HEK293 (cell line): ENCODE results near the gene PLEKHA5.

Source experiments
- HOXA7 ChIP-seq: sonication (generic); formaldehyde crosslinking; IDR thresholded peaks from 2 replicates; pipeline ENCODE4 v1.8.1; 2022; ENCODE audit warnings: missing genetic modification reagents, borderline replicate concordance
- SP2 ChIP-seq: fragments of 450-650 bp; formaldehyde crosslinking; IDR thresholded peaks from 2 replicates; pipeline ENCODE4 v1.5.1; 2016; ENCODE audit warnings: missing biosample characterization, missing genetic modification characterization
- ZBTB7A ChIP-seq: fragments of 450-650 bp; formaldehyde crosslinking; IDR thresholded peaks from 2 replicates; pipeline ENCODE4 v1.5.1; 2016; ENCODE audit warnings: low read depth, missing biosample characterization, missing genetic modification characterization
- ZBTB8A ChIP-seq: fragments of 450-650 bp; formaldehyde crosslinking; IDR thresholded peaks from 2 replicates; pipeline ENCODE4 v1.5.1; 2016; ENCODE audit warnings: missing biosample characterization, missing genetic modification characterization
- ZNF837 ChIP-seq: fragments of 450-650 bp; formaldehyde crosslinking; IDR thresholded peaks from 2 replicates; pipeline ENCODE4 v1.5.1; 2016; ENCODE audit warnings: missing biosample characterization, missing genetic modification characterization
- TF ChIP-seq, protein P1 (sequence below): fragments of 450-650 bp; formaldehyde crosslinking; IDR thresholded peaks from 2 replicates; pipeline ENCODE4 v1.5.1; 2016; ENCODE audit warnings: missing biosample characterization, missing genetic modification characterization
- TF ChIP-seq, protein P2 (sequence below): fragments of 450-650 bp; formaldehyde crosslinking; IDR thresholded peaks from 2 replicates; pipeline ENCODE4 v1.5.1; 2016; ENCODE audit warnings: missing biosample characterization, missing genetic modification characterization
- TF ChIP-seq, protein P3 (sequence below): fragments of 450-650 bp; formaldehyde crosslinking; IDR thresholded peaks from 2 replicates; pipeline ENCODE4 v1.5.1; 2017; ENCODE audit warnings: missing biosample characterization, missing genetic modification characterization

DNA sequence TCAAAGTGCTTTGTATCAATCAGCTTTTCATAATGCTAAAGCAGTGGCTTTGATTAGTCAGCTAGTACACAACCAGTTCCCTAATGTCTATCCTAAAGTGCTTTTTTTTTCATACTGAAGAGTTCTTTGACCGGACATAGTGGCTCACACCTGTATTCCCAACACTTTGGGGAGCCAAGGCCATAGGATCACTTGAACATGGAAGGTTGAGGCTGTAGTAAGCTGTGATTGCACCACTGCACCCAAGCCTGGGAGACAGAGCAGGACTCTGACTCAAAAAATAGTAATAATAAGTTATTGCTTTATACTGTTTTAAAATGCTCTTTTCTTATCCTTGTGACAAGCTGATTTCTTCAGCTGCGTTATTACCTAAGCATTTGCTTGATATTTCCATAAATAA lies 155.1 kb downstream of the PLEKHA5 start:
- TF ChIP-seq, protein P1, sequence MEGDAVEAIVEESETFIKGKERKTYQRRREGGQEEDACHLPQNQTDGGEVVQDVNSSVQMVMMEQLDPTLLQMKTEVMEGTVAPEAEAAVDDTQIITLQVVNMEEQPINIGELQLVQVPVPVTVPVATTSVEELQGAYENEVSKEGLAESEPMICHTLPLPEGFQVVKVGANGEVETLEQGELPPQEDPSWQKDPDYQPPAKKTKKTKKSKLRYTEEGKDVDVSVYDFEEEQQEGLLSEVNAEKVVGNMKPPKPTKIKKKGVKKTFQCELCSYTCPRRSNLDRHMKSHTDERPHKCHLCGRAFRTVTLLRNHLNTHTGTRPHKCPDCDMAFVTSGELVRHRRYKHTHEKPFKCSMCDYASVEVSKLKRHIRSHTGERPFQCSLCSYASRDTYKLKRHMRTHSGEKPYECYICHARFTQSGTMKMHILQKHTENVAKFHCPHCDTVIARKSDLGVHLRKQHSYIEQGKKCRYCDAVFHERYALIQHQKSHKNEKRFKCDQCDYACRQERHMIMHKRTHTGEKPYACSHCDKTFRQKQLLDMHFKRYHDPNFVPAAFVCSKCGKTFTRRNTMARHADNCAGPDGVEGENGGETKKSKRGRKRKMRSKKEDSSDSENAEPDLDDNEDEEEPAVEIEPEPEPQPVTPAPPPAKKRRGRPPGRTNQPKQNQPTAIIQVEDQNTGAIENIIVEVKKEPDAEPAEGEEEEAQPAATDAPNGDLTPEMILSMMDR (tag by site-specific recombination): no peak
- TF ChIP-seq ZNF837 (no peak), SP2 (no peak), ZBTB7A (no peak), ZBTB8A (tag by site-specific recombination) (no peak), HOXA7 (CRISPR knock-in tag) (no peak)
- TF ChIP-seq, protein P2, sequence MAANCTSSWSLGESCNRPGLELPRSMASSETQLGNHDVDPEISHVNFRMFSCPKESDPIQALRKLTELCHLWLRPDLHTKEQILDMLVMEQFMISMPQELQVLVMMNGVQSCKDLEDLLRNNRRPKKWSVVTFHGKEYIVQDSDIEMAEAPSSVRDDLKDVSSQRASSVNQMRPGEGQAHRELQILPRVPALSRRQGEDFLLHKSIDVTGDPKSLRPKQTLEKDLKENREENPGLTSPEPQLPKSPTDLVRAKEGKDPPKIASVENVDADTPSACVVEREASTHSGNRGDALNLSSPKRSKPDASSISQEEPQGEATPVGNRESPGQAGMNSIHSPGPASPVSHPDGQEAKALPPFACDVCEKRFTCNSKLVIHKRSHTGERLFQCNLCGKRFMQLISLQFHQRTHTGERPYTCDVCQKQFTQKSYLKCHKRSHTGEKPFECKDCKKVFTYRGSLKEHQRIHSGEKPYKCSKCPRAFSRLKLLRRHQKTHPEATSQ (tag by site-specific recombination): no peak
- TF ChIP-seq, protein P3, sequence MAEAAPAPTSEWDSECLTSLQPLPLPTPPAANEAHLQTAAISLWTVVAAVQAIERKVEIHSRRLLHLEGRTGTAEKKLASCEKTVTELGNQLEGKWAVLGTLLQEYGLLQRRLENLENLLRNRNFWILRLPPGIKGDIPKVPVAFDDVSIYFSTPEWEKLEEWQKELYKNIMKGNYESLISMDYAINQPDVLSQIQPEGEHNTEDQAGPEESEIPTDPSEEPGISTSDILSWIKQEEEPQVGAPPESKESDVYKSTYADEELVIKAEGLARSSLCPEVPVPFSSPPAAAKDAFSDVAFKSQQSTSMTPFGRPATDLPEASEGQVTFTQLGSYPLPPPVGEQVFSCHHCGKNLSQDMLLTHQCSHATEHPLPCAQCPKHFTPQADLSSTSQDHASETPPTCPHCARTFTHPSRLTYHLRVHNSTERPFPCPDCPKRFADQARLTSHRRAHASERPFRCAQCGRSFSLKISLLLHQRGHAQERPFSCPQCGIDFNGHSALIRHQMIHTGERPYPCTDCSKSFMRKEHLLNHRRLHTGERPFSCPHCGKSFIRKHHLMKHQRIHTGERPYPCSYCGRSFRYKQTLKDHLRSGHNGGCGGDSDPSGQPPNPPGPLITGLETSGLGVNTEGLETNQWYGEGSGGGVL (tag by site-specific recombination): no peak
